Mesodermal cell (in vitro differentiated cells): ENCODE measurements around the gene FAM221B.

Experiments
- H3K27ac ChIP-seq: 2 replicates; pipeline ENCODE4 v1.7.0; 2013; ENCODE audit warnings: mild to moderate bottlenecking, low read depth, low read length, moderate library complexity; ENCODE audit not compliant: severe bottlenecking
- H3K36me3 ChIP-seq: 2 replicates; pipeline ENCODE4 v1.7.1; 2013; ENCODE audit warnings: mild to moderate bottlenecking, low read length, moderate library complexity; ENCODE audit not compliant: control insufficient read depth, insufficient read depth
- H3K4me1 ChIP-seq: one replicate; pipeline ENCODE4 v1.7.1; 2013; ENCODE audit warnings: mild to moderate bottlenecking, low read length; ENCODE audit not compliant: insufficient read depth, control insufficient read depth, poor library complexity, severe bottlenecking
- H3K4me3 ChIP-seq: 2 replicates; pipeline ENCODE4 v1.7.0; 2013; ENCODE audit warnings: low read length, control low read depth, mild to moderate bottlenecking; ENCODE audit not compliant: insufficient read depth, poor library complexity, severe bottlenecking; ENCODE audit errors: extremely low read depth
- H3K9me3 ChIP-seq: 2 replicates; pipeline ENCODE4 v1.7.1; 2013; ENCODE audit warnings: mild to moderate bottlenecking, low read length, moderate library complexity; ENCODE audit not compliant: control insufficient read depth
- WGBS, 2 experiments: methylation state at CpG; one replicate each; pipeline ENCODE4 v1.1.5; 2013; ENCODE audit warnings: missing lambda C conversion rate in 2 of 2; ENCODE audit not compliant: insufficient coverage in 2 of 2; 5-methylcytosine and 5-hydroxymethylcytosine counted together

FAM221B gene

GRCh38 chr9:35820076-35820475 lies 8.5 kb downstream of the FAM221B start:
- Histone ChIP-seq H3K4me1 (no peaks in the 10 kb centered on the region), H3K4me3 (no peak overlapping the region), H3K27ac (no peak overlapping the region), H3K36me3 (no peaks in the 10 kb centered on the region), H3K9me3 (no peaks in the 10 kb centered on the region)

GRCh38 chr9:35818341-35818740 lies 10.2 kb downstream of the FAM221B start:
- Histone ChIP-seq H3K36me3 (no peaks in the 10 kb centered on the region), H3K4me3 (no peak overlapping the region), H3K27ac (no peak overlapping the region), H3K4me1 (peaks cover 7% of the 10 kb centered on the region), H3K9me3 (no peaks in the 10 kb centered on the region)
- 94 to 95% methylated on average over 2 to 3 of the region's 3 CpGs for WGBS, 2 experiments

GRCh38 chr9:35816708-35817107 lies 11.8 kb downstream of the FAM221B start:
- Histone ChIP-seq H3K9me3 (no peaks in the 10 kb centered on the region), H3K36me3 (no peaks in the 10 kb centered on the region), H3K4me1 (peaks cover 16% of the 10 kb centered on the region), H3K27ac (no peak overlapping the region), H3K4me3 (no peak overlapping the region)
- WGBS, 2 experiments, result 86% methylated on average over 1 of the region's 1 CpG; no CpG with 5 or more reads in 1 of the 2 experiments

GRCh38 chr9:35814841-35815543 lies 13.5 kb downstream of the FAM221B start, which contains the start of gene HINT2:
TSS of gene HINT2 (minus strand) at chr9:35815042. CDS start at chr9:35814979, 63 bp downstream.
- WGBS, 2 experiments, result 0% methylated on average over 44 to 48 of the region's 52 CpGs
- peaks cover 18% of the 10 kb centered on the region for H3K4me1 ChIP-seq

GRCh38 chr9:35814106-35814840 lies 14.3 kb downstream of the FAM221B start:
- H3K36me3 ChIP-seq, result peaks cover 10% of the 10 kb centered on the region
- peak overlapping the region; percentile 91 for H3K27ac ChIP-seq
- peaks cover 18% of the 10 kb centered on the region for H3K4me1 ChIP-seq
- no peaks in the 10 kb centered on the region for H3K9me3 ChIP-seq
- peak overlapping the region; percentile 95 for H3K4me3 ChIP-seq
- WGBS, 2 experiments, result 5 to 16% methylated on average over 22 to 25 of the region's 29 CpGs

More at GRCh38 chr9:35814841-35815543, 13.5 kb downstream of the FAM221B start, which contains the start of gene HINT2:
- Histone ChIP-seq H3K36me3 (peaks cover 3% of the 10 kb centered on the region), H3K4me3 (peak within 1 kb of the TSS; percentile 95), H3K27ac (peak within 1 kb of the TSS; percentile 91), H3K9me3 (no peaks in the 10 kb centered on the region)

GRCh38 chr9:35813434-35814105 lies 15.0 kb downstream of the FAM221B start:
- H3K4me1 ChIP-seq, result peaks cover 18% of the 10 kb centered on the region
- peaks cover 17% of the 10 kb centered on the region for H3K36me3 ChIP-seq
- H3K9me3 ChIP-seq, result no peaks in the 10 kb centered on the region
- 83 to 93% methylated on average over 5 to 8 of the region's 10 CpGs for WGBS, 2 experiments
- H3K27ac ChIP-seq, result peak overlapping the region; percentile 91
- peak overlapping the region; percentile 95 for H3K4me3 ChIP-seq

- Histone ChIP-seq H3K36me3 (peaks cover 32% of the 10 kb centered on the region), H3K4me3 (peak within 1 kb of the TSS; percentile 28), H3K27ac (peak within 1 kb of the TSS; percentile 33), H3K9me3 (no peaks in the 10 kb centered on the region), H3K4me1 (peaks cover 18% of the 10 kb centered on the region)
- WGBS, 2 experiments, result 2 to 8% methylated on average over 21 to 22 of the region's 28 CpGs
Measured at GRCh38 chr9:35812025-35812602, 16.4 kb downstream of the FAM221B start, which contains the start of gene SPAG8. TSS of gene SPAG8 (minus strand) at chr9:35812262. CDS start at chr9:35812147, 115 bp downstream.

GRCh38 chr9:35811381-35812024 lies 17.0 kb downstream of the FAM221B start:
- Histone ChIP-seq H3K4me3 (peak overlapping the region; percentile 28), H3K4me1 (peaks cover 18% of the 10 kb centered on the region), H3K36me3 (peaks cover 36% of the 10 kb centered on the region), H3K27ac (peak overlapping the region; percentile 33), H3K9me3 (no peaks in the 10 kb centered on the region)
- WGBS, 2 experiments, result 44 to 50% methylated on average over 12 of the region's 12 CpGs

- H3K36me3 ChIP-seq, result peaks cover 49% of the 10 kb centered on the region
- H3K4me1 ChIP-seq, result peaks cover 18% of the 10 kb centered on the region
- no peak overlapping the region for H3K4me3 ChIP-seq
- 88 to 100% methylated on average over 2 to 3 of the region's 7 CpGs for WGBS, 2 experiments
- H3K27ac ChIP-seq, result no peak overlapping the region
- H3K9me3 ChIP-seq, result no peaks in the 10 kb centered on the region
Measured at GRCh38 chr9:35810122-35810521, 18.4 kb downstream of the FAM221B start.

GRCh38 chr9:35808433-35808832 lies 20.1 kb downstream of the FAM221B start:
- H3K4me1 ChIP-seq, result peaks cover 11% of the 10 kb centered on the region
- H3K36me3 ChIP-seq, result peaks cover 61% of the 10 kb centered on the region
- no peaks in the 10 kb centered on the region for H3K9me3 ChIP-seq
- no peak overlapping the region for H3K27ac ChIP-seq
- H3K4me3 ChIP-seq, result no peak overlapping the region
- WGBS, 2 experiments, result 98 to 99% methylated on average over 8 to 9 of the region's 9 CpGs
